ENCODE results near the gene MSN.

DNA sequence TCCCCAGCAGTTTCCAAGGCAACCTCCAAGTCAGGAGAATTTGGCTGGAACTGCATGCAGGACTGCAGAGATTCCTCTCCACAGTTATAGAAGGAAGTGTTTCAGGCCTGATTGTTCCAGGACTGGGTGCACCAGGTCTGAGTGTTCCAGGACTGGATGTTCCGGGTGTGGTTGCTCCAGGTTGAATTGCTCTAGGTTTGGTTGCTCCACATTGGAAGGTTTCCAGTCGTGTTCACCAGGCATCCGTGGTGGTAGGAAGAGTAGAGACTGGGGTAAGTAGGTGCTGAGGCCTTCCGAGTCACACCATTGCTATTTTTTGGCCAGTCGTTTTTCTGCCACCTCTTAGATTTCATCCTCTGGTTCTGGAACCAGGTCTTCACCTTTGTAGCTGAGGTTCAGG lies 105.4 kb downstream of the MSN start:
- no peak for TF ChIP-seq POLR2AphosphoS5 (IDR thresholded peaks at IDR 0.05)
- TF ChIP-seq, protein P1, sequence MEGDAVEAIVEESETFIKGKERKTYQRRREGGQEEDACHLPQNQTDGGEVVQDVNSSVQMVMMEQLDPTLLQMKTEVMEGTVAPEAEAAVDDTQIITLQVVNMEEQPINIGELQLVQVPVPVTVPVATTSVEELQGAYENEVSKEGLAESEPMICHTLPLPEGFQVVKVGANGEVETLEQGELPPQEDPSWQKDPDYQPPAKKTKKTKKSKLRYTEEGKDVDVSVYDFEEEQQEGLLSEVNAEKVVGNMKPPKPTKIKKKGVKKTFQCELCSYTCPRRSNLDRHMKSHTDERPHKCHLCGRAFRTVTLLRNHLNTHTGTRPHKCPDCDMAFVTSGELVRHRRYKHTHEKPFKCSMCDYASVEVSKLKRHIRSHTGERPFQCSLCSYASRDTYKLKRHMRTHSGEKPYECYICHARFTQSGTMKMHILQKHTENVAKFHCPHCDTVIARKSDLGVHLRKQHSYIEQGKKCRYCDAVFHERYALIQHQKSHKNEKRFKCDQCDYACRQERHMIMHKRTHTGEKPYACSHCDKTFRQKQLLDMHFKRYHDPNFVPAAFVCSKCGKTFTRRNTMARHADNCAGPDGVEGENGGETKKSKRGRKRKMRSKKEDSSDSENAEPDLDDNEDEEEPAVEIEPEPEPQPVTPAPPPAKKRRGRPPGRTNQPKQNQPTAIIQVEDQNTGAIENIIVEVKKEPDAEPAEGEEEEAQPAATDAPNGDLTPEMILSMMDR (IDR thresholded peaks at IDR 0.05; ENCODE audit: poor library complexity, severe bottlenecking) = no peak
- no peak for TF ChIP-seq EZH2 (IDR thresholded peaks at IDR 0.05; ENCODE audit: borderline replicate concordance, insufficient read depth, low read length, poor library complexity, severe bottlenecking)
- TF ChIP-seq REST (IDR thresholded peaks at IDR 0.05; ENCODE audit: borderline replicate concordance) = no peak
- no peak for TF ChIP-seq EP300 (conservative IDR thresholded peaks at IDR 0.05; ENCODE audit: poor library complexity, severe bottlenecking)
- TF ChIP-seq RAD21 (conservative IDR thresholded peaks at IDR 0.05) = no peak
- TF ChIP-seq SMC3 (conservative IDR thresholded peaks at IDR 0.05; ENCODE audit: poor library complexity) = no peak
